SK-N-SH (cell line): ENCODE measurements around the gene SPRY4.

ENCODE experiments used
- CTCF ChIP-seq: fragments of 200-600 bp; sonication (generic); IDR thresholded peaks from 2 replicates; pipeline ENCODE4 v1.6.1; 2017; ENCODE audit warnings: antibody characterized with exemption, mild to moderate bottlenecking, moderate library complexity
- EP300 ChIP-seq, 2 experiments: IDR thresholded peaks; 2 replicates each; pipeline versions ENCODE4 v1.4.0 to v1.6.1; 2012; ENCODE audit warnings: borderline replicate concordance in 1 of 2, low read depth in 1 of 2, low read length in 1 of 2
- EZH2phosphoT487 ChIP-seq: fragments of 200-600 bp; sonication (generic); IDR thresholded peaks from 2 replicates; pipeline ENCODE4 v1.6.1; 2017; ENCODE audit warnings: low read depth, mixed run types, mild to moderate bottlenecking, antibody characterized with exemption, moderate library complexity, borderline replicate concordance
- FOXM1 ChIP-seq: IDR thresholded peaks from 2 replicates; pipeline ENCODE4 v1.4.0; 2012; ENCODE audit warnings: low read depth, mild to moderate bottlenecking
- NRF1 ChIP-seq: IDR thresholded peaks from 2 replicates; pipeline ENCODE4 v1.6.1; 2012; ENCODE audit warnings: low read depth, mild to moderate bottlenecking, low read length
- POLR2AphosphoS5 ChIP-seq: IDR thresholded peaks from 2 replicates; pipeline ENCODE4 v1.6.1; 2012; ENCODE audit warnings: low read depth, low read length
- RAD21 ChIP-seq: IDR thresholded peaks from 2 replicates; pipeline ENCODE4 v1.6.1; 2012; ENCODE audit warnings: mild to moderate bottlenecking, low read length
- REST ChIP-seq: IDR thresholded peaks from 2 replicates; pipeline ENCODE4 v1.6.1; 2012; ENCODE audit warnings: mild to moderate bottlenecking, low read depth, low read length, moderate library complexity
- TAF1 ChIP-seq: IDR thresholded peaks from 2 replicates; pipeline ENCODE4 v1.6.1; 2012; ENCODE audit warnings: low read depth, mild to moderate bottlenecking, low read length, moderate library complexity, borderline replicate concordance
- TCF12 ChIP-seq: IDR thresholded peaks from 2 replicates; pipeline ENCODE4 v1.4.0; 2012
- YY1 ChIP-seq: IDR thresholded peaks from 2 replicates; pipeline ENCODE4 v1.4.0; 2012; ENCODE audit warnings: low read depth, mild to moderate bottlenecking
- TF ChIP-seq, protein P1 (sequence below): IDR thresholded peaks from 2 replicates; pipeline ENCODE4 v1.4.0; 2012; ENCODE audit warnings: low read depth, borderline replicate concordance

GRCh38 chr5:142313682-142314081 is 11.1 kb downstream of the SPRY4 start:
- TF ChIP-seq CTCF (no peak), EP300 (IDR thresholded peaks at IDR 0.05; ENCODE audit: borderline replicate concordance in 1 of 2, low read depth in 1 of 2, low read length in 1 of 2) (no peak), REST (no peak), POLR2AphosphoS5 (no peak), EZH2phosphoT487 (no peak), YY1 (no peak), NRF1 (no peak), TAF1 (no peak), FOXM1 (no peak), RAD21 (no peak), TCF12 (no peak)
- TF ChIP-seq, protein P1, sequence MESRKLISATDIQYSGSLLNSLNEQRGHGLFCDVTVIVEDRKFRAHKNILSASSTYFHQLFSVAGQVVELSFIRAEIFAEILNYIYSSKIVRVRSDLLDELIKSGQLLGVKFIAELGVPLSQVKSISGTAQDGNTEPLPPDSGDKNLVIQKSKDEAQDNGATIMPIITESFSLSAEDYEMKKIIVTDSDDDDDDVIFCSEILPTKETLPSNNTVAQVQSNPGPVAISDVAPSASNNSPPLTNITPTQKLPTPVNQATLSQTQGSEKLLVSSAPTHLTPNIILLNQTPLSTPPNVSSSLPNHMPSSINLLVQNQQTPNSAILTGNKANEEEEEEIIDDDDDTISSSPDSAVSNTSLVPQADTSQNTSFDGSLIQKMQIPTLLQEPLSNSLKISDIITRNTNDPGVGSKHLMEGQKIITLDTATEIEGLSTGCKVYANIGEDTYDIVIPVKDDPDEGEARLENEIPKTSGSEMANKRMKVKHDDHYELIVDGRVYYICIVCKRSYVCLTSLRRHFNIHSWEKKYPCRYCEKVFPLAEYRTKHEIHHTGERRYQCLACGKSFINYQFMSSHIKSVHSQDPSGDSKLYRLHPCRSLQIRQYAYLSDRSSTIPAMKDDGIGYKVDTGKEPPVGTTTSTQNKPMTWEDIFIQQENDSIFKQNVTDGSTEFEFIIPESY: no peak
